Body of pancreas (tissue), 4 donors: ENCODE measurements around the gene SNX18.

Source experiments
- CTCF ChIP-seq, 7 experiments: fragments of 450-650 bp in 4 of 7; fragments of 200-600 bp in 3 of 7; sonication (generic) in 3 of 7; IDR thresholded peaks; one replicate each; pipeline ENCODE4 v1.5.1; 2016 to 2019; ENCODE audit warnings: antibody characterized with exemption in 7 of 7
- POLR2A ChIP-seq, 3 donors: fragments of 450-650 bp; IDR thresholded peaks; one replicate each; pipeline ENCODE4 v1.6.1; 2016; ENCODE audit warnings: antibody characterized with exemption in 3 of 3, mild to moderate bottlenecking in 2 of 3

GRCh38 chr5:54586336-54586735 is 68.8 kb downstream of the SNX18 start:
- TF ChIP-seq CTCF (IDR thresholded peaks at IDR 0.05): no peak
- TF ChIP-seq POLR2A (IDR thresholded peaks at IDR 0.05): no peak
